GM18502 (cell line): ENCODE results near the gene TAF4B.
"Not testable (repeated sequence)": the region's sequence is repeated elsewhere in the genome, so short reads cannot be mapped to it uniquely, and the experiment has no call there.

Experiments
- ATAC-seq: cut with Tn5 transposase; IDR thresholded peaks from one replicate; pipeline ENCODE4 v1.9.1; 2021; ENCODE audit warnings: mild to moderate bottlenecking; ENCODE audit not compliant: unreplicated experiment, poor library complexity

TAF4B gene

DNA sequence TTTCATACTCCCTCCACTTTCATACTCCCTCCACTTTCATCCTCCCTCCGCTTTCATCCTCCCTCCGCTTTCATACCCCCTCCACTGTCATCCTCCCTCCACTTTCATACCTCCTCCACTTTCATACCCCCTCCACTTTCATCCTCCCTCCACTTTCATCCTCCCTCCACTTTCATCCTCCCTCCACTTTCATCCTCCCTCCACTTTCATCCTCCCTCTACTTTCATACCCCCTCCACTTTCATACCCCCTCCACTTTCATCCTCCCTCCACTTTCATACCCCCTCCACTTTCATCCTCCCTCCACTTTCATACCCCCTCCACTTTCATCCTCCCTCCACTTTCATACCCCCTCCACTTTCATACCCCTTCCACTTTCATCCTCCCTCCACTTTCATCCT is 77.0 kb downstream of the TAF4B start:
- ATAC-seq = not testable (repeated sequence)

DNA sequence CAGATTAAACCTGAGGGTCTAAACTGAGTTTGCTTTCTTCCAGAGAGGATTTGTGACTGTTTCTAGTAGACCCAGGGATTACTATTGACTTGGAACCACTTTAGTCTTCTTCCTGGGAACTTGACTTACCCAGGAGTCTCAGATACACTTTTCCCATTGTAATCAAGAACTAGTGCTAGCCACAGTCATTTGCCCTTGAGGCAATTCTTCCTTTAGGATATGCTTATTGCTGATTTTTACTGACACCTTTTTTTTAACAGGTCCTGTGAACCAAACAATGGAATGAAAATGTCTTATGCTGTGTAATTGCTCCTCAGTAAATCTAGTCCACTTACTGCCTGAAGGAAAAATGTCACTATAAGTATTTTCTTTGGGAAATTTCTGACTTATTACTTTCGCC is 78.3 kb downstream of the TAF4B start:
- no peak for ATAC-seq

DNA sequence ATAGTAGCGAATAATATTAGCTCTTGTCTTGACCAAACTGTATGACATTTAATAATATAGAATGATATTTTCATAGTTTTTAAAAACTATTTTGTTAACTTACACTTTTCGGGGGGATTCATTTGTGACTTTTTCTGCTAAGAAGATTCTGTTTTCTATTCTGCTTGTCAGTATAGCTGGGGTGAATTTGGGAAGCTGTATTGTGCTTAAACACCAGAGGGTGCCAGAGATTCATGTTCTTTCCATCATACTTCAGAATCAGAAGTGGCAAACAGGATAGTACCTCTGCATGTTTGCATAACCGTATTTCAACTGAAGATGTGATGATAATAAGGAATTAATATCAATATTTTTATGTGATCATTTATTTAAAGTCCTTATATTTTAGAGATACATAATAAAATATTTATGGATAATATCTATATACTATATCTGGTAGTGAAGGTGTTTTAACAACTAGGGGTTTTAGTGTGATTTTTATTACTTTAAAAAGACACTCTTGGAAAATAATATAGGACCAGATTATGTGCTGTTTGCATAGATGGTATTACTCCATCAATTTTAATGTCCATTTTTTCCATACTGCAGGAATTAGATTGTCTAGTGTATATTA is 81.0 kb downstream of the TAF4B start:
- ATAC-seq = peak; percentile 78

DNA sequence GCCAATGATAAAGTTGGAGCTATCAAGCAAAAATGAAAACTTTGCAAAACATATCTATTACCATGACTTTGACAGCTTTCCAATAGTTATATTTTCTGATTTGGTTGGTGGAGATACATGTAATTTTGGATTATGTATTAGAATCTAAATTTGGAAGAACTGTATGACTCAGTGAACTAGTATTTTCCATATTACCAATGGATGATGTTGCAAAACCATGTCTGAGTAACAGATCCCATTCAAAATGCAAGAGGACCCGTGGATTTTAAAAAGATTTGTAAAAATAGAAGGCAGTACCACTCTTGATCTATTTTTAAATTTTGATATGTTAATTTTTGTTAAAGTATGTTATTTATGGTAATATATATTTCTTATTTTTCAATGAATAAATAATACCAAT is 83.0 kb downstream of the TAF4B start:
- no peak for ATAC-seq

DNA sequence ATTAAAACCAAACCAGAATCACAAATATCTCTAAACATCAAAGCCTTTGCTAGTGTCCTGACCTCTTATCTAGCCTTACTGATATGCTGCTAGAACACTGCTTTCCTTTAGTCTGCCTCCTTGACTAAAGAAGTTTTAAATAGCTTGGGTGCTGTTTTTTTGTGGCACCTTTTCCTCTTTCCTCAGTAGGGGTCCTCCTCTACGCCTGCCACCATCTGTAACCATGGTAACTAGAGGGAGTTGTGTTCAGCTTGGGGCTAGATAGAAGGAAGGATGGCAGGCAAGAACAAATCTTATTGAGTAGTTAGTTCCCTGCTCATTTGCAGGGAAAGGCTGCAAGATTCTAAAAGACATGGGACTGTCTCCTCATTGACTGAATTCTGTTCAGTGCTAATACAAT is 86.0 kb downstream of the TAF4B start:
- no peak for ATAC-seq

DNA sequence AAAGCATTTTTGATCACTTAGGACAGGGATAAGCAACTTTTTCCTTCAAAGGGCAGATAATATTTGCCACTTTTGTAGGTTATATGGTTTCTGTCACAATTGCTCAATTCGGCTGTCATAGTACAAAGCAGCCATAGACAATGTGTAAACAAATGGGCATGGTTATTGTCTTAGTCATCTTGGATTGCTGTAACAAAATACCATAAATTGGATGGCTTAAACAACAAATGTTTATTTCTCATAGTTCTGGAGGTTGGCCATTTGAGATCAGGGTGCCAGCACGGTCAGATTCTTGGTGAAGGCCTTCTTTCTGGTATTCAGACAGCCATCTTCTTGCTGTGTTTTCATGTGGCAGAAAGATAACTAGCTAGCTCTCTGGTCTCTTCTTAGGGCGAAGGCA is 91.2 kb downstream of the TAF4B start:
- no peak for ATAC-seq

DNA sequence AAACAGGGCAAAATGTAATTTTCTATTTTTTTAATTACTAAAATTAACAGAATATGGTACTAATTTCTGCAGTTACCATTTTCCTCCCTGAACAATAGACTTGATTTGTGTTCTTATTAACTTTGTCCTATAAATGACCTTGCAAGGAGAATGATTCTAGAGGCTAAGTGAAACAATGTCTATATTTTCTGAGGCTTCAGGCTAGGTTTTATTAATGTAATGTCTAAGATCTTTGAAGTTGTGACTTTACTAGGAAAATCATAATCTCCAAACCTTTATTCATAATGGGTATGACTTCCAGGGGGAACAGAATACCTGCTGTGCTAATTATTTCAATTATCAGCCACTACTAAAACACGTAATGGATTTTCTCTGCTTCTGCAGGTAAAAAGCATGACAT is 94.4 kb downstream of the TAF4B start:
- no peak for ATAC-seq

DNA sequence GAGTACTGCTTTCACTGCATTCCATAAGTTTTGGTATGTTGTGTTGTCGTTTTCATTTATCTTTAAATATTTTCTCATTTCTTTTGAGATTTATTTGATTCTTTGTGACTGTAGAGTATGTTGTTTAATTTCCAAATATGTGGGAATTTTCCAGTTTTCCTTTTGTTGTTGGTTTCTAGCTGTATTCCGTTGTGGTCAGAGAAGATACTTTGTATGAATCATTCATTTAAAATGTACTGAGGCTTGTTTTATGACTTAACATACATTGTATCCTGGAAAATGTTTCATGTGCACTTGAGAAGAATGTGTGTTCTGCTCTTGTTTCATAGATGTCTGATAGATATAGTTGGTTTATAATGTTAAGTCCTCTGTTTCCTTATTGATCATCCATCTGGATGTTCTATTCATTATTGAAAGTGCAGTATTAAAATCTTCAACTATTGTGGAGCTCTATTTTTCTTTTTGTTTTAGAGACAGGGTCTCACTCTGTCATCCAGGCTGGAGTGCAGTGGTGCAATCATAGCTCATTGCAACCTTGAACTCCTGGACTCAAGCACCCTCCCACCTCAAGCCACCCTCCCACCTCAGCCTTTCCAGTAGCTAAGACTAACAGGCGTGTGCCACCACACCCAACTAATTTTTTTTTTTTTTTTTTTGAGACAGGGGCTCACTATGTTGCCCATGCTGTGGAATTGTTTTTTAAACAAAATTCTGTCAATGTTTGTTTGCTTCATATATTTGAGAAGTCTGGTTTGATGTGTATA is 96.8 kb downstream of the TAF4B start:
- ATAC-seq = no peak

DNA sequence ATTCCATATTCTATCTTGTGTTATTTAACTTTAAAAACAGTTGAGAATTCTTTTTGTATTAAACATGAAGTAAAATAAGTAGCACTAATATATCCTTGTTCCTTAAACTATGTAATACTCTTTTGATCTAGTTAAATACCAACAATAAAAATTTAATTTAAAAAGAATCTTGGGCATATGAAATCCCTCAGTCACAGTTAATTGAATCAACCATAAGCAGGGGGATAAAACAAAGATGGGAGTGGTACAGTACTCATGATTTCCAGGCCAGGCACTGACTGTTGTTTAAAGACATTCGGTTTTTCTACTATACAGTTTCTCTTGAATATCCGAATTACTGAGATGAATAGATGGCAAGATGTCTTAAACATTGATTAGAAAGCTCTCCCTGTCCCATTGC is 99.5 kb downstream of the TAF4B start:
- ATAC-seq = no peak

DNA sequence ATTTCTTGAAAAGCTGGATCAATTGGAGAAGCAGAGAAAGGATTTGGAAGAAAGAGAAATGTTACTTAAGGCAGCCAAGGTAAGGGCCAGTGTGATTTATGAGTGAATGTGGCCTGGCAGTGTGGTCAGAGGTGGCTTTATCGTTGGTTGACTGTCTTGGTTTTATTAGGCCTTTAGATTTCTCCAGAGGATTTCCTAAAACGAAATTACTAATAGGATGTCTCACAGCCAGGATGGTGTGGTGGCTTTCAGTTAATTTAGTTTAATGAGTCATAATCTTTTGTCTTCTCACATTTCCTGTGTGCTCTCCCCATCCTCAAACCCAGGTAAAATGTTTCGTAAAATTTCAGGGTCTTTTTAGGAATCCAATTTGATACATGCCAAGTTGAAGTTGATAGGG is 100.8 kb downstream of the TAF4B start:
- no peak for ATAC-seq

DNA sequence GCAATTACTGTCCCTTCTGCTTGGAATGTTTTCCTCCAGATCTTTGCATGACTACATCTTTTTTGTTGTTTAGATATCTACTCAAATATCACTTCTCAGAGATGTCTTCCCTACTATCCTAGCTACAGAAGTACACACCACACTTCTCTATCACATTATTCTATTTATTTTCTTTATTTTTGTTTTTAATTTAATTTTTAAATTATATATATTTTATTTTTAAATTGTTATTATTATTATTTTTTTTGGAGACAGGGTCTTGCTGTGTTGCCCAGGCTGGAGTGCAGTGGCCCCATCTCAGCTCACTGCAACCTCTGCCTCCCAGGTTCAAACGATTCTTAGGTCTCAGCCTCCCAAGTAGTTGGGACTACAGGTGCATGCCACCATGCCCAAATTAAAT is 106.7 kb downstream of the TAF4B start:
- no peak for ATAC-seq

DNA sequence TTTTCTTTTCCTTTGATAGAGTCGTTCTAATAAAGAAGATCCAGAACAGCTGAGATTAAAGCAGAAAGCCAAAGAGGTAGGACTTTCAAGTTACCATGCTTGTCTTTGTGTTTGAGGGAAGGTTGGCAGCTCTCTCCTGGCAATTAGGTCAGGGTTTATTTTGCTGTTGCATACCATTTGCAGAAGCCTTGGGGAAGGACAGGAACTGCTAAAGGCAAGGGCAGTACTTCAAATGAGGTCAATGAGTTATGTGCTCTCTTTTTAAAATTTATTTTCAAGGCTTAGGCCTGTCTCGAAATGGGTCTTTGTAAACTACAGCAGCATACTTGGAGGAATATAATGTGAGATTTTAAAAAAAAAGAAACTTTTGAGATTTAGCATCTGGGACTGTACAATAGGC is 108.9 kb downstream of the TAF4B start:
- no peak for ATAC-seq

DNA sequence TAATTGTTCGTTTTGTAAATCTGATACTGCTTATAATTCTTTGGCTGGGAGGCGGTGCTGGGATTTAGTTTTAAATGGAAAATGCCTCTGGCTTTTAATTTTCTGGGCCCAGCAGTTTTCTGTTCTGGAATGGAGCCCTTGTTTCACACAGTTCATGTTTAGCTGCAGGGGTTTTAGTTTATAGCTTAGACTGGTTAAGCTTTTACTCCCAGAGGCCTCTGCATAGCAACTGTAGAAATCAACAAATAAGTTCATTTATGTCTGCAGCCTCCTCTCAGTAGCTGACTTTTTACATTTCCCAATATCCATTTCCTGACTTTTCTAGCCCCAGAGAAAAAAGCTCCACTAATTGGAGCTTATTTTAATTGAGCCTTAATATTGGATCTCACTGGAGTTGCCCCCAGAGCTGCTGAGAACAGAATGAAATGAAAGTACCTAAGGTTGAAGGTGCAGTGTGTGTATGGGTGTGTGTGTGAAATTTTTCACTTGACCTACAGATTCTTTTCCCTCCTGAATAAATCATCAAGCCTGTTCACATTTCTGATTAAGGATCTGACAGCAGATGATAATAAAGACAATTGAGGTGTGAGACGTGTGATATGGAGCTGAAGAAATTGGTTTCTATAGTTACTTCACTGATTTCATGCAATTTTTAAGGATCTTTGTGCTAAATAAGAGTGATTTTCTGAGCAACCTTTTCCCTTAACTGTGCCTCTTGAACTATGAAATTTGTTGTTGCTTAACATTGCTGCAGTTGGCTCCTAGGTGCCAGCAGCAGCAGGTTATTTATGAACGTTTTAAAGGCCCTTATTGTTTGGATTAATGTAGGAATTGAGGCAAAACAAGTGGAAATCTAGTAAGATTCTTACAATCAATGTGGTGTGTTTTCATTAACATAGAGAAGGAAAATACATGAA is 109.6 kb downstream of the TAF4B start:
- no peak for ATAC-seq

DNA sequence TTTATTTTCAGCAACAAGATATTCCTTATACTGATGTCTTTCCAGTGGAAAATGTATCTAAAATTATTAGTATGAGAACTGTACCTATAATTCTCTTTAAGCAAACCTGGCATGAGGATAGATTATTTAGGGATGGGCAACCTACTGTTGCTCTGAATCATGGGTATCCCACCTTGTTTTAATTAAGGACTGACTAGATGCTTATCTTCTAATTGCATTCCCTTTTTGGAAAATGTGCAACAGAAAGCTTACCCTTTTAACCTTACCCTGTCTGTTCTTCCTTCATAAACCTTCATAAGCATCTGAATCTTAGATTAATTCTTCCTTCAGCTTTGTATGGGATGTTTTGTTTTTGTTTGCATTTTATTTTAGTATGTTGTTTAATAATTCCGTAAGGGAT is 110.3 kb downstream of the TAF4B start:
- ATAC-seq = no peak

DNA sequence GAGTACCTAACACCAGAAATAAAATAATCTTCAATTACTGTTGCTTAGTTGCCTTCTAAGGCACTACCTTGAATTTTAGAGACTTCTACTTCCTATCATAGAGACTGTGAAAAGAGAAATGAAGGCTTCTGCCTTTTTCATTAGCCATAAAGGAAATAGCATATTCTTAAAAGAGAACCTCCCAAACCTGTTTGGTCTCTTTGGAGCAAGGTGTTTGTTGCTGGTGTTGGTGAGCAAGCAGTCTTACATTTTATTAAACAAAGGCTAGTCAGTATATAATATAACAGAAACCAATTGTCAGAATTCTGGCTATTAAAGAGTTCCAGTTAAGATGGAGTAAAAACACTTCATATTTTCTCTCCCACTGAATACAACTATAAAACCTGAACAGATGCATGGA is 116.4 kb downstream of the TAF4B start:
- ATAC-seq = no peak

DNA sequence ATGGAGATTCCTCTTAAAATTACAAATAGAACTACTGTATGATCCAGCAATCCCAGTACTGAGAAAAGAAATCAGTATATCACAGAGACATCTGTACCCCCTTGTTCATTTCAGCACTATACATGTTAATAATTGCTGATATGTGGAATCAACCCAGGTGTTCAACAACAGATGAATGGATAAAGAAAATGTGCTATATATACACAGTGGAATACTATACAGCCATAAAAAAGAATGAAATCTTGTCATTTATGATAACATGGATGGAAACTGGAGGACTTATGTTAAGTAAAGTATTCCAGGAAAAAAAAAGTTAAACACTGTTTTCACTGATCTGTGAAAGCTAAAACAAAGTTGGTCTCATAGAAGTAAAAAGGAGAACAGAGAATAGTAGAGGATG is 124.7 kb downstream of the TAF4B start:
- ATAC-seq = no peak

DNA sequence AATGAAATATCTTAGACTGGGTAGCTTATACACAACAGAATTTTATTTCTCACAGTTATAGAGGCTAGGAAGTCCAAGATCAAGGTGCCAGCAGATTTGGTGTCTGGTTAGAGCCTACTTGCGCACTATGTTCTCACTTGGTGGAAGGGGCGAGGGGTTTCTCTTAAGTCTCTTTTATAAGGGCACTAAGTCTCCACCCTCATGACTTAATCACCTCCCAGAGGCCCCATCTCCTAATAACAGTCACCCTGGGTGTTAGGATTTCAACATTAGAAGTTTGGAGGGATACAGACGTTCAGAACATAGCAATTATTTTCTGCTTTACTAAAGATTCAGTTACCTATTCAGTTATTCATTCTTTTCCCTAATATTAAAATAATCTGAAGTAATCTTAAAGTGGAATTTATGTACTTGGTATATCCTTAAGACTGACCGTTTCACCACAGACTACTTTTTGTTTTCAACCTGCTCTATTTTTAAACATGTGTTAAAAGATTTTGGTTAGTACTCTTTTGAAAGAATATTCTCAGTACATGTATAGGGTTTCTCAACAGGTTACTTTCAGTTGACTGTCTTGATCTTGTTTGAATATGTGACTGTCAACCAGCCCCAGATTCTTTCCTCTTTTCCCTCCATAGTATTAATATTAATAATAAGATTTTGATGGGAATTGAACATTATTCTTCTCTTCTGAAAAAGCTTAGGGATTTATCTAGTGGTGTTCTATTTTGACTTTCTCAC is 130.0 kb downstream of the TAF4B start:
- ATAC-seq = peak; percentile 78

DNA sequence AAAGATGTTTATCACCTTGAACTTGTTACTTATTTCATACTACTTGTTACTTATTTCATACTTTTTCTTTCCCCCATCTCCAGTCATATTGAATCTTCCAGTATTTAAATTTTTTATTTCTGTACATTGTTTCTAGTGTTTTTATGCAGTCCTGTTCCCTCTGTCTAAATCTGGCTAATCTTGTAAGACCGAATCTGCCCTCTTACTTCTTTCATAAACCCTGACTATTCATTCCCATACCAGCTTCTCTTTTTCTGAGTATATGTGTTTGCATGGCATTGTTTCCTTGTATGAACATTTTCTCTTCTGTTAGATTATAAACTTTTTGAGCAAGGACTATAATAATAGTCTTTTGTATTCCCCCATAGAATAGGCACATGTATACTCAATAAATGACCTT is 131.7 kb downstream of the TAF4B start:
- no peak for ATAC-seq

DNA sequence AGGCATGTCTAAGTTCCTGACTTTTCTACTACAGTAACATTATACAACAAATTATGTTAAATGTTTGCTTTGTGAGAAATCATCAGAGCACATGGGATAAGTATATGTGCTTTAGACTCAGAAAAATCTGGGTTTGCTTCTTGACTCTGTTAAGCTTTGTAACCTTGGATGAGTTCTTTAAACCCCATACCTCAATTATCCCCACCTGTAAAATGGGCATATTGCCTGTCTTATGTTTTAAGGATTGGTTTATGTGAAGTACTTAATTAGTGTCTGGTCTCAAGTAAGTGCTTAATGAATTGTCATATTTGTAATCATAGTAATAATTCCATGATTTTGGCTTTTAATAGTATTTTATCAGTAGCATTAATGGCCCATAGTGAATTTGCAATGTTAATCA is 135.8 kb downstream of the TAF4B start:
- no peak for ATAC-seq

DNA sequence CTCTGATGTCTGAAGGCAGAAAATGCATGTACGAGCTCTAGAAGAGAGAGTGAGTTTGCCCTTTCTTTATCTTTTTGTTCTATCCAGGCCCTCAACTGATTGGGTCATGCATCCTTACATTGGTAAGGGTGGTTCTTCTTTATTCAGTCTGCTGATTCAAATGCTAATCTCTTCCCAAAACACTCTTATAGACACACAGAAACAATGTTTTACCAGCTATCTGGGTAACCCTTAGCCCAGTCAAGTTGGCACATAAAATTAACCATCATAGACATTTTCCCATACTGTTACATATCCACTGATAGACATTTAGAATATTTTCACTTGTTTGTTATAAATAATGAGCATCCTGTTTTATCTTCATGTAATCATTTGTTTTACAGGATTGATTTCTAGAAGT is 141.2 kb downstream of the TAF4B start:
- no peak for ATAC-seq

DNA sequence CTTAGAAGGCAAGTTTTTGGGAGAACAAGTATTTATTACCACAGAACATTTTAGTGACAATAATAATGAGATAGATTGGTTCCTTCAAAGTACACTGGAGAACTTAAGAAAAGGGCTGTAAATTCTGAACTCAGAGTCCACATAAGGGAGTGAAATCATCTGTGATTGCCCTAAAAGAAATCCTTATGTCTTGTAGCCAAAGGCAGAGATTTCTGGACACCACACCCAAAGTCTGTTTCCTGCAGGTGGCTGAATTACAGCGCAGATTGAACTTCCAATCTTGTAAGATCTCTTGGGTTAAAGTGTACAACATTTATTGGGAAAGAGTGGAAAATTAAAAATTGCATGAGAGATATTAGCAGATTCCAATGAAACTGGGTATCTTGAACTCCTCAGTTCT is 143.8 kb downstream of the TAF4B start:
- ATAC-seq = no peak
